ENCODE results near the gene KRT28.

KRT28 gene

GRCh38 chr17:40799859-40800258, at the start of gene KRT28:
KRT28 (minus strand) TSS chr17:40799959; CDS start chr17:40799893, 66 bp downstream.
- no peak for DNase-seq (ENCODE audit: low read depth, low spot score)
- H3K27ac ChIP-seq: no peak within 1 kb of the TSS

GRCh38 chr17:40848583-40849235, 49.0 kb upstream of the KRT28 start:
- DNase-seq (ENCODE audit: low read depth, low spot score): no peak
- no peak overlapping the region for H3K27ac ChIP-seq

- DNase-seq (ENCODE audit: low read depth, low spot score): no peak
- no peak overlapping the region for H3K27ac ChIP-seq
Observed at GRCh38 chr17:40846515-40847144, 46.9 kb upstream of the KRT28 start.

- no peak overlapping the region for H3K27ac ChIP-seq
- no peak for DNase-seq (ENCODE audit: low read depth, low spot score)
Observed at GRCh38 chr17:40844671-40845107, 44.9 kb upstream of the KRT28 start.

GRCh38 chr17:40843242-40843641, 43.5 kb upstream of the KRT28 start:
- no peak overlapping the region for H3K27ac ChIP-seq
- no peak for DNase-seq (ENCODE audit: low read depth, low spot score)

- no peak overlapping the region for H3K27ac ChIP-seq
- no peak for DNase-seq (ENCODE audit: low read depth, low spot score)
Observed at GRCh38 chr17:40841246-40841645, 41.5 kb upstream of the KRT28 start.

GRCh38 chr17:40839194-40839593, 39.4 kb upstream of the KRT28 start:
- DNase-seq (ENCODE audit: low read depth, low spot score): no peak
- no peak overlapping the region for H3K27ac ChIP-seq

GRCh38 chr17:40836020-40836419, 36.3 kb upstream of the KRT28 start:
- DNase-seq (ENCODE audit: low read depth, low spot score): no peak

GRCh38 chr17:40833882-40834281, 34.1 kb upstream of the KRT28 start:
- no peak for DNase-seq (ENCODE audit: low read depth, low spot score)
- H3K27ac ChIP-seq: no peak overlapping the region

More at GRCh38 chr17:40836020-40836419, 36.3 kb upstream of the KRT28 start:
- no peak overlapping the region for H3K27ac ChIP-seq

- DNase-seq (ENCODE audit: low read depth, low spot score): no peak
- no peak overlapping the region for H3K27ac ChIP-seq
Observed at GRCh38 chr17:40832840-40833239, 33.1 kb upstream of the KRT28 start.

- no peak overlapping the region for H3K27ac ChIP-seq
- no peak for DNase-seq (ENCODE audit: low read depth, low spot score)
Observed at GRCh38 chr17:40830085-40830776, 30.5 kb upstream of the KRT28 start.

GRCh38 chr17:40828454-40829044, 28.8 kb upstream of the KRT28 start:
- no peak for DNase-seq (ENCODE audit: low read depth, low spot score)
- peak overlapping the region; percentile 24 for H3K27ac ChIP-seq

- H3K27ac ChIP-seq: peak overlapping the region; percentile 24
- DNase-seq (ENCODE audit: low read depth, low spot score): no peak
Observed at GRCh38 chr17:40827746-40828453, 28.1 kb upstream of the KRT28 start.

- no peak for DNase-seq (ENCODE audit: low read depth, low spot score)
Observed at GRCh38 chr17:40825599-40825998, 25.8 kb upstream of the KRT28 start.

GRCh38 chr17:40824015-40824832, 24.5 kb upstream of the KRT28 start:
- H3K27ac ChIP-seq: no peak overlapping the region
- DNase-seq (ENCODE audit: low read depth, low spot score): no peak

More at GRCh38 chr17:40825599-40825998, 25.8 kb upstream of the KRT28 start:
- H3K27ac ChIP-seq: no peak overlapping the region

- no peak within 1 kb of the TSS for H3K27ac ChIP-seq
- DNase-seq (ENCODE audit: low read depth, low spot score): no peak
Observed at GRCh38 chr17:40822132-40822812, 22.5 kb upstream of the KRT28 start, which contains the start of gene KRT10. KRT10 (minus strand) TSS chr17:40822614; CDS start chr17:40822585, 29 bp downstream.

- DNase-seq (ENCODE audit: low read depth, low spot score): no peak
- no peak overlapping the region for H3K27ac ChIP-seq
Observed at GRCh38 chr17:40821536-40821935, 21.8 kb upstream of the KRT28 start.

GRCh38 chr17:40820228-40820838, 20.6 kb upstream of the KRT28 start:
- peak overlapping the region; percentile 84 for H3K27ac ChIP-seq
- no peak for DNase-seq (ENCODE audit: low read depth, low spot score)

Measured in epithelial cell of prostate (primary cell).